Upper lobe of left lung (tissue), 6 donors: ENCODE results near the gene DYDC2. TPM values are rescaled to one million over a fixed set of nuclear protein-coding genes. Genes with fewer than 3 reads are reported as not detected.

Experiments used
- ATAC-seq, 2 donors: fragments of 200-7000 bp; cut with Tn5 transposase; one replicate each; pipeline ENCODE4 v1.9.1; 2022; ENCODE audit warnings: mild to moderate bottlenecking in 2 of 2, moderate library complexity in 2 of 2; ENCODE audit not compliant: low FRiP score in 2 of 2
- DNase-seq, 2 donors: peaks; one replicate each; pipeline ENCODE4 v3.0.0-alpha.2; 2019 to 2020
- H3K27ac ChIP-seq, 4 donors: fragments of 200-600 bp; sonication (generic); one replicate each; pipeline ENCODE4 v1.5.1; 2016 to 2019
- H3K27me3 ChIP-seq, 4 donors: fragments of 200-600 bp; sonication (generic); one replicate each; pipeline ENCODE4 v1.5.1; 2017 to 2019
- H3K36me3 ChIP-seq, 4 donors: fragments of 200-600 bp; sonication (generic); one replicate each; pipeline ENCODE4 v1.5.1; 2016 to 2019
- H3K4me1 ChIP-seq, 4 donors: fragments of 200-600 bp; sonication (generic); one replicate each; pipeline ENCODE4 v1.5.1; 2018 to 2019
- H3K4me3 ChIP-seq, 4 donors: fragments of 200-600 bp; sonication (generic); one replicate each; pipeline ENCODE4 v1.5.1; 2017 to 2019; ENCODE audit warnings: mild to moderate bottlenecking in 2 of 4, moderate library complexity in 1 of 4
- H3K9me3 ChIP-seq, 4 donors: fragments of 200-600 bp; sonication (generic); one replicate each; pipeline ENCODE4 v1.5.1; 2018 to 2019
- EP300 ChIP-seq, 4 donors: sonication (generic); formaldehyde crosslinking; IDR thresholded peaks; one replicate each; pipeline ENCODE4 v1.5.1; 2017; ENCODE audit warnings: antibody characterized with exemption in 4 of 4, control low read depth in 2 of 4
- POLR2A ChIP-seq, 4 donors: fragments of 450-650 bp; IDR thresholded peaks; one replicate each; pipeline ENCODE4 v1.5.1; 2016 to 2017; ENCODE audit warnings: antibody characterized with exemption in 4 of 4, mild to moderate bottlenecking in 2 of 4
- POLR2AphosphoS5 ChIP-seq, 2 donors: sonication (generic); formaldehyde crosslinking; IDR thresholded peaks; one replicate each; pipeline ENCODE4 v1.5.1; 2017; ENCODE audit warnings: antibody characterized with exemption in 2 of 2
- WGBS, 2 donors: methylation state at CpG; one replicate each; pipeline ENCODE4 v1.1.5; 2017 to 2018; 5-methylcytosine and 5-hydroxymethylcytosine counted together
- total RNA-seq, 6 donors: library from RNA; depleted of rRNA in 4 of 6; stranded (reverse); fragments of >200 nt in 4 of 6; gene quantifications; one replicate each; pipeline versions ENCODE4 v1.1.0 to v1.2.1, GENCODE V29; 2016 to 2021
- TF ChIP-seq, protein P1 (sequence below), 6 experiments: fragments of 450-650 bp in 4 of 6; fragments of 200-600 bp in 2 of 6; sonication (generic) in 2 of 6; IDR thresholded peaks; one replicate each; pipeline ENCODE4 v1.5.1; 2016 to 2019; ENCODE audit warnings: antibody characterized with exemption in 6 of 6
- donor health status: DM: no; HTN: no; CAD: no; lungs with moderate emphysema.
- donor health status: DM: no; HTN: yes; CAD: no; lungs with severe emphysema.

Gene DYDC2
- total RNA-seq, 6 donors from 2014 or later, result 1.9 to 13.7 (median 3.6) TPM; not detected in 2

- TF ChIP-seq, protein P1, sequence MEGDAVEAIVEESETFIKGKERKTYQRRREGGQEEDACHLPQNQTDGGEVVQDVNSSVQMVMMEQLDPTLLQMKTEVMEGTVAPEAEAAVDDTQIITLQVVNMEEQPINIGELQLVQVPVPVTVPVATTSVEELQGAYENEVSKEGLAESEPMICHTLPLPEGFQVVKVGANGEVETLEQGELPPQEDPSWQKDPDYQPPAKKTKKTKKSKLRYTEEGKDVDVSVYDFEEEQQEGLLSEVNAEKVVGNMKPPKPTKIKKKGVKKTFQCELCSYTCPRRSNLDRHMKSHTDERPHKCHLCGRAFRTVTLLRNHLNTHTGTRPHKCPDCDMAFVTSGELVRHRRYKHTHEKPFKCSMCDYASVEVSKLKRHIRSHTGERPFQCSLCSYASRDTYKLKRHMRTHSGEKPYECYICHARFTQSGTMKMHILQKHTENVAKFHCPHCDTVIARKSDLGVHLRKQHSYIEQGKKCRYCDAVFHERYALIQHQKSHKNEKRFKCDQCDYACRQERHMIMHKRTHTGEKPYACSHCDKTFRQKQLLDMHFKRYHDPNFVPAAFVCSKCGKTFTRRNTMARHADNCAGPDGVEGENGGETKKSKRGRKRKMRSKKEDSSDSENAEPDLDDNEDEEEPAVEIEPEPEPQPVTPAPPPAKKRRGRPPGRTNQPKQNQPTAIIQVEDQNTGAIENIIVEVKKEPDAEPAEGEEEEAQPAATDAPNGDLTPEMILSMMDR (IDR thresholded peaks at IDR 0.05), result no peak
- TF ChIP-seq EP300 (IDR thresholded peaks at IDR 0.05) (no peak), POLR2A (IDR thresholded peaks at IDR 0.05) (no peak), POLR2AphosphoS5 (IDR thresholded peaks at IDR 0.05) (no peak)
- DNase-seq, result no peak
- Histone ChIP-seq H3K9me3 (no peaks in the 10 kb centered on the region), H3K4me3 (no peak overlapping the region), H3K27me3 (no peaks in the 10 kb centered on the region), H3K4me1 (peaks cover 10 to 52% (median 17%) of the 10 kb centered on the region in 4 donors), H3K36me3 (no peaks in the 10 kb centered on the region), H3K27ac (no peak overlapping the region)
- 67 to 80% methylated on average over 1 to 2 of the region's 2 CpGs for WGBS, 2 donors
- ATAC-seq, result no peak
These were observed 54.7 kb downstream of the DYDC2 start for GRCh38 chr10:80411267-80411668.

- peaks cover 10 to 55% (median 17%) of the 10 kb centered on the region in 4 donors for H3K4me1 ChIP-seq
- no peaks in the 10 kb centered on the region for H3K36me3 ChIP-seq
- ATAC-seq (no peak), DNase-seq (no peak)
- TF ChIP-seq, protein P1 (IDR thresholded peaks at IDR 0.05), result no peak
- TF ChIP-seq POLR2AphosphoS5 (IDR thresholded peaks at IDR 0.05), result no peak
- TF ChIP-seq POLR2A (IDR thresholded peaks at IDR 0.05), result no peak
- TF ChIP-seq EP300 (IDR thresholded peaks at IDR 0.05), result no peak
- no peaks in the 10 kb centered on the region for H3K9me3 ChIP-seq
- no peaks in the 10 kb centered on the region for H3K27me3 ChIP-seq
- 83 to 89% methylated on average over 1 of the region's 1 CpG for WGBS, 2 donors
- H3K4me3 ChIP-seq, result no peak overlapping the region
- no peak overlapping the region for H3K27ac ChIP-seq
These were observed 55.2 kb downstream of the DYDC2 start for GRCh38 chr10:80411681-80412220.

DNA sequence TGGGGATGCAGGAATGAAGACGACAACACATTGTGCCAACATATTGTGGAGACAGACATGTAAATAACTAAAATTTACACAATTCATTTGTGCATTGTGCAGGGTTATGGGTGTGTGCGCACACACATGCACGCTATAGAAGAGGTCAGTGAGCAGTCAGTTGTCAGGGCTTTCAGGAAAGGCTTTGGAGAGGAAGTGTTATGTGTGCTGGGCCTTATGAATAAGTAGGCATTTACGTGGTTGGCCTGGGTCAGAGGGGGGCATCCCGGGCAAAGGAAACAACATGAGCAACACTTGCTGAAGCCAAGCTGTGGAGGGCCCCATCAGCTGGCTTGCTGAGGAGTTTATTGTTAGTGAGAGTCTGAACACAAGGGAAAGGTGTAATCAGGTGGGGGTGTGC, 55.9 kb downstream of the DYDC2 start:
- no peak for ATAC-seq
- DNase-seq, result no peak
- TF ChIP-seq, protein P1 (IDR thresholded peaks at IDR 0.05), result no peak
- TF ChIP-seq POLR2A (IDR thresholded peaks at IDR 0.05) (no peak), EP300 (IDR thresholded peaks at IDR 0.05) (no peak)
- H3K4me1 ChIP-seq, result peaks cover 10 to 53% (median 16%) of the 10 kb centered on the region in 4 donors
- 78 to 79% methylated on average over 5 of the region's 5 CpGs for WGBS, 2 donors
- no peaks in the 10 kb centered on the region for H3K9me3 ChIP-seq
- no peak overlapping the region for H3K4me3 ChIP-seq
- no peaks in the 10 kb centered on the region for H3K27me3 ChIP-seq
- no peaks in the 10 kb centered on the region for H3K36me3 ChIP-seq
- no peak overlapping the region for H3K27ac ChIP-seq

- Histone ChIP-seq H3K36me3 (no peaks in the 10 kb centered on the region), H3K4me3 (no peak overlapping the region), H3K27me3 (no peaks in the 10 kb centered on the region), H3K9me3 (no peaks in the 10 kb centered on the region), H3K4me1 (peaks cover 10 to 48% (median 10%) of the 10 kb centered on the region in 4 donors), H3K27ac (peak overlapping the region in 2 of 4 donors; percentile 27 to 36)
- ATAC-seq, result no peak
- DNase-seq, result peak in 1 of 2 donors; percentile 40
- 64 to 65% methylated on average over 12 of the region's 12 CpGs for WGBS, 2 donors
- no peak for TF ChIP-seq POLR2AphosphoS5 (IDR thresholded peaks at IDR 0.05)
- TF ChIP-seq, protein P1 (IDR thresholded peaks at IDR 0.05), result no peak
- TF ChIP-seq POLR2A (IDR thresholded peaks at IDR 0.05), result no peak
These were observed 56.9 kb downstream of the DYDC2 start for GRCh38 chr10:80413271-80413996.
